Measurements from ENCODE around the gene UBE2V1. TPM values are rescaled to one million over a fixed set of nuclear protein-coding genes. Genes with fewer than 3 reads are reported as not detected.

Gene UBE2V1
- polyA plus RNA-seq, 1 of the 3 experiments (the other 2 are of a cell fraction), result 99.7 TPM

- no peaks in the 10 kb centered on the region for H3K36me3 ChIP-seq (replicated peaks in 1 of 2; ENCODE audit: control insufficient read depth in 1 of 2, insufficient read depth in 2 of 2, low read length in 1 of 2)
- POLR2A ChIA-PET, result interaction anchor here (5.0 kb wide), 1 partner anchor 84 kb away, joined by 27 read pairs; the partner anchor contains the start of gene SNAI1
Observed at GRCh38 chr20:50067461-50067860, 45.5 kb downstream of the UBE2V1 start.

GRCh38 chr20:50067018-50067417, 45.9 kb downstream of the UBE2V1 start:
- Histone ChIP-seq H4K20me1 (ENCODE audit: insufficient read depth) (no peaks in the 10 kb centered on the region), H2AFZ (ENCODE audit: low read depth) (no peak overlapping the region), H3F3A (replicated peaks; ENCODE audit: insufficient read depth) (no peaks in the 10 kb centered on the region), H3K4me1 (ENCODE audit: control insufficient read depth in 1 of 2, insufficient read depth in 2 of 2, low read depth in 1 of 2, low read length in 1 of 2) (peaks cover 0 to 10% of the 10 kb centered on the region in 2 experiments; a peak in 1 of 4 replicates), H3K27ac (ENCODE audit: low read depth in 2 of 2, low read length in 1 of 2) (no peak overlapping the region), H3K79me2 (ENCODE audit: insufficient read depth) (no peaks in the 10 kb centered on the region), H3K9me2 (no peaks in the 10 kb centered on the region), H3K27me3 (ENCODE audit: insufficient read depth) (no peaks in the 10 kb centered on the region), H3K4me2 (no peak overlapping the region), H3K36me3 (replicated peaks in 1 of 2; ENCODE audit: control insufficient read depth in 1 of 2, insufficient read depth in 2 of 2, low read length in 1 of 2) (no peaks in the 10 kb centered on the region), H3K9me3 (no peaks in the 10 kb centered on the region), H3K4me3 (ENCODE audit: low read depth in 2 of 2, low read length in 1 of 2) (no peak overlapping the region), H3K9ac (no peak overlapping the region)
- WGBS (ENCODE audit: low lambda C conversion rate), result 95% methylated on average over 7 of the region's 7 CpGs
- ChIA-PET CTCF (interaction anchor here (1.3 to 20.6 kb wide), 3 partner anchors 12 to 87 kb away, joined by 4 to 807 read pairs (median 7); partner anchors contain the start of gene SNAI1), POLR2A (no interaction called here)
- no peak for TF ChIP-seq YY1 (IDR thresholded peaks at IDR 0.05; ENCODE audit: low read depth)
- DNase-seq, result no peak

More at GRCh38 chr20:50067461-50067860, 45.5 kb downstream of the UBE2V1 start:
- Histone ChIP-seq H3K4me1 (ENCODE audit: control insufficient read depth in 1 of 2, insufficient read depth in 2 of 2, low read depth in 1 of 2, low read length in 1 of 2) (peaks cover 0 to 10% of the 10 kb centered on the region in 2 experiments; a peak in 1 of 4 replicates), H2AFZ (ENCODE audit: low read depth) (no peak overlapping the region), H3K9me3 (no peaks in the 10 kb centered on the region), H3K9ac (no peak overlapping the region), H3K4me2 (no peak overlapping the region), H3K9me2 (no peaks in the 10 kb centered on the region), H3K79me2 (ENCODE audit: insufficient read depth) (no peaks in the 10 kb centered on the region), H3K27ac (ENCODE audit: low read depth in 2 of 2, low read length in 1 of 2) (no peak overlapping the region), H3F3A (replicated peaks; ENCODE audit: insufficient read depth) (no peaks in the 10 kb centered on the region), H4K20me1 (ENCODE audit: insufficient read depth) (no peaks in the 10 kb centered on the region), H3K27me3 (ENCODE audit: insufficient read depth) (no peaks in the 10 kb centered on the region), H3K4me3 (ENCODE audit: low read depth in 2 of 2, low read length in 1 of 2) (no peak overlapping the region)
- CTCF ChIA-PET, result interaction anchor here (0.6 to 20.6 kb wide), 5 partner anchors 13 to 261 kb away, joined by 3 to 807 read pairs (median 4); partner anchors contain the start of gene SNAI1
- no peak for DNase-seq
- TF ChIP-seq FOXM1 (IDR thresholded peaks at IDR 0.05; ENCODE audit: low read depth), result no peak
- no peak for TF ChIP-seq NFIC (IDR thresholded peaks at IDR 0.05; ENCODE audit: borderline replicate concordance)
- TF ChIP-seq FOXJ3 (CRISPR knock-in tag; IDR thresholded peaks at IDR 0.05), result no peak
- no peak for TF ChIP-seq GABPA (IDR thresholded peaks at IDR 0.05; ENCODE audit: low read depth)
- TF ChIP-seq REST (IDR thresholded peaks at IDR 0.05; ENCODE audit: low read depth, low read length), result no peak
- TF ChIP-seq SIN3A (IDR thresholded peaks at IDR 0.05; ENCODE audit: borderline replicate concordance, low read depth, low read length), result no peak
- 96% methylated on average over 2 of the region's 2 CpGs for WGBS (ENCODE audit: low lambda C conversion rate)

Data from SK-N-SH (cell line).